SU-DHL-6 (cell line): ENCODE measurements around the gene QKI.

Source experiments
- H2AFZ ChIP-seq: fragments of 200-600 bp; sonication (generic); 2 replicates; pipeline ENCODE4 v1.6.1; 2014; ENCODE audit warnings: low read depth, mild to moderate bottlenecking, moderate library complexity, mixed read lengths, antibody characterized with exemption, low read length; ENCODE audit not compliant: severe bottlenecking
- H3F3A ChIP-seq: fragments of 200-600 bp; shearing (Covaris generic); 2 replicates; pipeline ENCODE4 v1.6.0; 2016; ENCODE audit warnings: antibody characterized with exemption, mild to moderate bottlenecking; ENCODE audit not compliant: insufficient read depth
- H3K27ac ChIP-seq: fragments of 200-600 bp; sonication (generic); 2 replicates; pipeline ENCODE4 v1.5.1; 2016; ENCODE audit warnings: low read depth, mild to moderate bottlenecking, low read length, moderate library complexity, mixed read lengths
- H3K27me3 ChIP-seq: fragments of 200-600 bp; sonication (generic), shearing (Covaris generic); 2 replicates; pipeline ENCODE4 v1.6.0; 2014; ENCODE audit warnings: mild to moderate bottlenecking, low read length
- H3K36me3 ChIP-seq: fragments of 200-600 bp; sonication (generic); 2 replicates; pipeline ENCODE4 v1.6.1; 2014; ENCODE audit warnings: mild to moderate bottlenecking, low read length, mixed read lengths
- H3K4me2 ChIP-seq: fragments of 300-600, 200-600 bp; shearing (Covaris generic), sonication (generic); 2 replicates; pipeline ENCODE4 v1.6.0; 2014; ENCODE audit warnings: low read length, low read depth, mild to moderate bottlenecking; ENCODE audit not compliant: poor library complexity, severe bottlenecking
- H3K4me3 ChIP-seq: fragments of 200-600 bp; sonication (generic); 2 replicates; pipeline ENCODE4 v1.5.1; 2014; ENCODE audit warnings: antibody characterized with exemption, low read length, mild to moderate bottlenecking, mixed read lengths; ENCODE audit not compliant: insufficient read depth, poor library complexity, severe bottlenecking
- H3K79me2 ChIP-seq: fragments of 200-600 bp; sonication (generic); 2 replicates; pipeline ENCODE4 v1.6.1; 2014; ENCODE audit warnings: mild to moderate bottlenecking, low read length, moderate library complexity; ENCODE audit not compliant: insufficient read depth
- H3K9ac ChIP-seq: fragments of 200-600 bp; sonication (generic); 2 replicates; pipeline ENCODE4 v1.7.0; 2014; ENCODE audit warnings: mild to moderate bottlenecking, low read length
- H3K9me2 ChIP-seq: fragments of 200-600 bp; sonication (generic); replicated peaks from 2 replicates; pipeline ENCODE4 v1.6.1; 2014; ENCODE audit warnings: low read length; ENCODE audit not compliant: insufficient read depth
- H3K9me3 ChIP-seq: fragments of 200-600 bp; sonication (generic); 2 replicates; pipeline ENCODE4 v1.6.1; 2014; ENCODE audit warnings: low read length, mixed read lengths; ENCODE audit not compliant: insufficient read depth
- H4K20me1 ChIP-seq: fragments of 200-600 bp; sonication (generic); 2 replicates; pipeline ENCODE4 v1.6.1; 2014; ENCODE audit warnings: low read depth, mild to moderate bottlenecking, antibody characterized with exemption, low read length, moderate library complexity, mixed read lengths
- EZH2phosphoT487 ChIP-seq: fragments of 200-600 bp; sonication (generic), shearing (Covaris generic); conservative IDR thresholded peaks from 2 replicates; pipeline ENCODE4 v1.6.1; 2018; ENCODE audit warnings: mild to moderate bottlenecking, antibody characterized with exemption, low read length, moderate library complexity, mixed read lengths
- TF ChIP-seq, protein P1 (sequence below): fragments of 200-600 bp; sonication (generic); IDR thresholded peaks from one replicate; pipeline ENCODE4 v1.5.1; 2017; ENCODE audit warnings: antibody characterized with exemption, mild to moderate bottlenecking, low read length, moderate library complexity; ENCODE audit not compliant: insufficient read depth, poor library complexity, severe bottlenecking

The QKI gene

GRCh38 chr6:163525926-163526325 is 111.4 kb downstream of the QKI start:
- H4K20me1 ChIP-seq: peaks cover 43% of the 10 kb centered on the region; the same call in 1 of the 2 replicates
- no peak overlapping the region for H2AFZ ChIP-seq
- no peak for TF ChIP-seq EZH2phosphoT487
- TF ChIP-seq, protein P1, sequence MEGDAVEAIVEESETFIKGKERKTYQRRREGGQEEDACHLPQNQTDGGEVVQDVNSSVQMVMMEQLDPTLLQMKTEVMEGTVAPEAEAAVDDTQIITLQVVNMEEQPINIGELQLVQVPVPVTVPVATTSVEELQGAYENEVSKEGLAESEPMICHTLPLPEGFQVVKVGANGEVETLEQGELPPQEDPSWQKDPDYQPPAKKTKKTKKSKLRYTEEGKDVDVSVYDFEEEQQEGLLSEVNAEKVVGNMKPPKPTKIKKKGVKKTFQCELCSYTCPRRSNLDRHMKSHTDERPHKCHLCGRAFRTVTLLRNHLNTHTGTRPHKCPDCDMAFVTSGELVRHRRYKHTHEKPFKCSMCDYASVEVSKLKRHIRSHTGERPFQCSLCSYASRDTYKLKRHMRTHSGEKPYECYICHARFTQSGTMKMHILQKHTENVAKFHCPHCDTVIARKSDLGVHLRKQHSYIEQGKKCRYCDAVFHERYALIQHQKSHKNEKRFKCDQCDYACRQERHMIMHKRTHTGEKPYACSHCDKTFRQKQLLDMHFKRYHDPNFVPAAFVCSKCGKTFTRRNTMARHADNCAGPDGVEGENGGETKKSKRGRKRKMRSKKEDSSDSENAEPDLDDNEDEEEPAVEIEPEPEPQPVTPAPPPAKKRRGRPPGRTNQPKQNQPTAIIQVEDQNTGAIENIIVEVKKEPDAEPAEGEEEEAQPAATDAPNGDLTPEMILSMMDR: no peak
- peaks cover 19% of the 10 kb centered on the region for H3K79me2 ChIP-seq
- no peaks in the 10 kb centered on the region for H3F3A ChIP-seq
- H3K4me2 ChIP-seq: no peak overlapping the region
- no peaks in the 10 kb centered on the region for H3K9me3 ChIP-seq
- no peak overlapping the region for H3K27ac ChIP-seq
- no peak overlapping the region for H3K9ac ChIP-seq
- H3K4me3 ChIP-seq: no peak overlapping the region
- H3K27me3 ChIP-seq: no peaks in the 10 kb centered on the region
- H3K9me2 ChIP-seq: no peaks in the 10 kb centered on the region
- H3K36me3 ChIP-seq: no peaks in the 10 kb centered on the region

DNA sequence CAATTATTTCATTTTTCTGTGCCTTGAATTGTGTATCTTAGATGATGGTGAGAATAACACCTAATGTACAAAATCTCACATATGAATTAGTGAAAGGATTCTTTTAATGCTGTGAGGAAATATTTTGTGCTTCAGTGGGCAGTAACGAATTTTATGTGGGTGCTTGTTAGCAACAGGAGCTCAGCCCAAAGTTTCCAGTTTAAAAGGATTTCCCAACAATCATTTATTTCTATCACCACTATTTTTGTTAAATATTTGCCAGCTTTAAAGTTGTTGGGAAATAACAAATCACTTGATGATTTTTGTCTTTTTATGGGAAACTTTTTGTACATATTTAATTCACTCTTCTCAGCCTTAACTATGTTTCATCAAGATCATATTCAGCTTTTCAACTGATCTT is 111.8 kb downstream of the QKI start:
- peaks cover 21% of the 10 kb centered on the region for H3K79me2 ChIP-seq
- H3K27me3 ChIP-seq: no peaks in the 10 kb centered on the region
- H3K36me3 ChIP-seq: no peaks in the 10 kb centered on the region
- TF ChIP-seq, protein P1: no peak
- no peak for TF ChIP-seq EZH2phosphoT487
- H3K4me3 ChIP-seq: no peak overlapping the region
- no peak overlapping the region for H3K27ac ChIP-seq
- no peaks in the 10 kb centered on the region for H3F3A ChIP-seq
- no peak overlapping the region for H2AFZ ChIP-seq
- H3K9ac ChIP-seq: no peak overlapping the region
- H4K20me1 ChIP-seq: peaks cover 46% of the 10 kb centered on the region
- no peak overlapping the region for H3K4me2 ChIP-seq
- H3K9me3 ChIP-seq: no peaks in the 10 kb centered on the region
- H3K9me2 ChIP-seq: no peaks in the 10 kb centered on the region

GRCh38 chr6:163527291-163527690 is 112.8 kb downstream of the QKI start:
- H3K9me3 ChIP-seq: no peaks in the 10 kb centered on the region
- H3K27ac ChIP-seq: no peak overlapping the region
- H3K79me2 ChIP-seq: peaks cover 21% of the 10 kb centered on the region
- TF ChIP-seq, protein P1: no peak
- TF ChIP-seq EZH2phosphoT487: no peak
- H3K4me2 ChIP-seq: no peak overlapping the region
- H3F3A ChIP-seq: no peaks in the 10 kb centered on the region
- H4K20me1 ChIP-seq: peaks cover 47% of the 10 kb centered on the region
- H3K27me3 ChIP-seq: no peaks in the 10 kb centered on the region
- no peak overlapping the region for H3K4me3 ChIP-seq
- H2AFZ ChIP-seq: no peak overlapping the region
- no peaks in the 10 kb centered on the region for H3K9me2 ChIP-seq
- H3K9ac ChIP-seq: no peak overlapping the region
- no peaks in the 10 kb centered on the region for H3K36me3 ChIP-seq

DNA sequence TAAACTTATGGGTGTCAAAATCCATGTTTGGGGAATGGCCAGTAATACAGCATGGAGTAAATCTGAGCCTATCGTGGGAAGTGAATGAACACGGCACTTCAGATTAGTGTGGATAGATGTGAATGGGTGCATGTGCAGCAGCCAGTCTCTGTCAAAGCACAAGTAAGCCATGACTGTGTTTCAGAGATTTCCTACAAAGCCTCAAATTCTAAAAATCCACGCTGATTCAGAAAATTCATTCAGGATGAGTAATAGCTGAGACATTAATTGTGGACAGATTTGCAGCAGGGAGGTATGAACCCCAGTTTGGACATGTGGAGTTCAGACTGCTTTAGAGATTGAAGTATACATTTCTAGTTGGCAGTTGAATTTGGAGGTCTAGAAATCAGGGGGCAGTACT is 115.1 kb downstream of the QKI start:
- Histone ChIP-seq H3K27ac (no peak overlapping the region), H3K4me2 (no peak overlapping the region), H3K36me3 (no peaks in the 10 kb centered on the region), H3K9me2 (no peaks in the 10 kb centered on the region), H3K79me2 (peaks cover 17% of the 10 kb centered on the region), H3F3A (no peaks in the 10 kb centered on the region), H3K9ac (no peak overlapping the region), H3K4me3 (no peak overlapping the region), H3K27me3 (no peaks in the 10 kb centered on the region), H2AFZ (no peak overlapping the region), H4K20me1 (peaks cover 47% of the 10 kb centered on the region), H3K9me3 (no peaks in the 10 kb centered on the region)
- TF ChIP-seq, protein P1: no peak
- no peak for TF ChIP-seq EZH2phosphoT487
